Stimulated activated CD4-positive, alpha-beta T cell treated with anti-CD3 and anti-CD28 coated beads, Interleukin-15, amount 100 ng/mL, for 48 hours (primary cell): ENCODE data around the gene FAM210A.
"Not testable (repeated sequence)": the region's sequence is repeated elsewhere in the genome, so short reads cannot be mapped to it uniquely, and the experiment has no call there.

Source experiments
- DNase-seq, 2 donors: peaks; one replicate each; pipeline ENCODE4 v3.0.0-alpha.2; 2020; ENCODE audit warnings: low read depth in 2 of 2

The FAM210A gene

GRCh38 chr18:13726232-13726971, at the start of gene FAM210A, which contains the start of gene RNMT:
Gene FAM210A (minus strand): TSS chr18:13726558. CDS start chr18:13682077, 44,481 bp downstream.
Gene RNMT (plus strand): TSS chr18:13726673. CDS start chr18:13731518, 4,845 bp downstream.
- DNase-seq: peak; percentile 91

- no peak for DNase-seq
Measured at GRCh38 chr18:13775058-13775457, 48.7 kb upstream of the FAM210A start.

- DNase-seq: no peak
Measured at GRCh38 chr18:13762690-13763439, 36.5 kb upstream of the FAM210A start.

DNA sequence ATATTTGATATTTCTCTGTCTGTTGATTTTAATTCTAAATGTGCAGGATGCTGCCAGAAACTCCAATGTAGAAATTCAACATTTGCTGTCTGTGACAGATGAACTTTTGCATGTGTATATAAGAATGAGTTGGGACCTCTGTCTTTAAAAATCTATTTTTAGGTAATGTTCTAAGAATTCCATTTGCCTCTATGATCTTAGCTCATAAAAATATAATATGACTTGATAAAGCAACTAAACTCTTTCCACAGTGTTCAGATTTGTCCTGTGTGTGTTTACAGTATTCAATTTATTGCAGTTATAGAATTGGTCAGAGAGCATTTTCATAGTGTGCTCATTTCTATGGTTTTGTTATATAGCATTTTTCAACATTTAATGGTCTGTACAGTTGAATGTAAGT, 33.7 kb upstream of the FAM210A start:
- DNase-seq: no peak

GRCh38 chr18:13758622-13759021, 32.3 kb upstream of the FAM210A start:
- no peak for DNase-seq

GRCh38 chr18:13756671-13757070, 30.3 kb upstream of the FAM210A start:
- DNase-seq: no peak

- no peak for DNase-seq
Measured at GRCh38 chr18:13756261-13756660, 29.9 kb upstream of the FAM210A start.

DNA sequence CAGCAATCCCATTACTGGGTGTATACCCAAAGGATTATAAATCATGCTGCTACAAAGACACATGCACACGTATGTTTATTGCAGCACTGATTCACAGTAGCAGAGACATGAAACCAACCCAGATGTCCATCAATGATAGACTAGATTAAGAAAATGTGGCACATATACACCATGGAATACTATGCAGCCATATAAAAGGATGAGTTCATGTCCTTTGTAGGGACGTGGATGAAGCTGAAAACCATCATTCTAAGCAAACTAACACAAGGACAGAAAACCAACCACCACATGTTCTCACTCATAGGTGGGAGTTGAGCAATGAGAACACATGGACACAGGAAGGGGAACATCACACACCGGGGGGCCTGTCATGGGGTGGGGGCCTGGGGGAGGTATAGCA, 25.2 kb upstream of the FAM210A start:
- not testable (repeated sequence) for DNase-seq

- no peak for DNase-seq
Measured at GRCh38 chr18:13746633-13747032, 20.3 kb upstream of the FAM210A start.

DNA sequence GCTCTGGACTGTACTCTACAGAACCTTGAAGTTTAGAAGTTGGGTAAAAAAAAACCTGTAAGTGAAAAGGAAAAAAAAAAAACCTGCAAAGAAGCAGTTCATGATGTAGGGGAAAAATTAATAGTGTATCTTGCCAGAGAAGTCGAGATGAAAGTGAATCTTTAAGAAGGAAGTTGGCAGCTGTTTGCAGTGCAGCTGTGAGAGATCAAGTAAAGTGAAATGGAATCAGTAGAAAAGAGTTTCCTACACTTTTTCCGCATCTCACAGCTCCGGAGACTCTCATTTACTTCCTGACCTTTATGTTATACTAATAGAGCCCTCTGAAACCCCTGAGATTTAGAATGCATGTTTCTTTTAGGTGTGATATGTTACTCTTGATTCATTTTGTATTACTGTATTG, 19.3 kb upstream of the FAM210A start:
- no peak for DNase-seq

GRCh38 chr18:13735681-13736080, 9.3 kb upstream of the FAM210A start:
- no peak for DNase-seq

- DNase-seq: no peak
Measured at GRCh38 chr18:13730481-13730880, 4.1 kb upstream of the FAM210A start.

DNA sequence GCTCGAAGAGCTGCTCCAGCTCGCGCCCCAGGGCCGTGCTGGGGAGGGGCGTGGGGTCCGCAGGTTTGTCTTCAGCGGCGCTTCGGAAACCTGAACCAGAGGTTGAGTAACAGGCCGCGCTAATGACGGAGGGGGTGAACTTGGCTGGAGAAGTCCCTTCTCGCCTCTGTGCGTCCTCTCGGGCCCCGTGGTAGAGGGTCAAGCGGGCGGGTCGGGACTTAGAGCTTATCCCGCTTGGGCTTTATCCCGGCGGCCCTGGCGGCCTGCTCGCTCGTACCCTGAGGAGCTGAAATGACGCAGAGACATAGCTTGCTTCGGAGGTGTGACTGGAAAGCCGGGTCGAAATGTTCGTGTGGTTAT, 594 bp upstream of the FAM210A start:
- peak; percentile 5 to 17 for DNase-seq

DNA sequence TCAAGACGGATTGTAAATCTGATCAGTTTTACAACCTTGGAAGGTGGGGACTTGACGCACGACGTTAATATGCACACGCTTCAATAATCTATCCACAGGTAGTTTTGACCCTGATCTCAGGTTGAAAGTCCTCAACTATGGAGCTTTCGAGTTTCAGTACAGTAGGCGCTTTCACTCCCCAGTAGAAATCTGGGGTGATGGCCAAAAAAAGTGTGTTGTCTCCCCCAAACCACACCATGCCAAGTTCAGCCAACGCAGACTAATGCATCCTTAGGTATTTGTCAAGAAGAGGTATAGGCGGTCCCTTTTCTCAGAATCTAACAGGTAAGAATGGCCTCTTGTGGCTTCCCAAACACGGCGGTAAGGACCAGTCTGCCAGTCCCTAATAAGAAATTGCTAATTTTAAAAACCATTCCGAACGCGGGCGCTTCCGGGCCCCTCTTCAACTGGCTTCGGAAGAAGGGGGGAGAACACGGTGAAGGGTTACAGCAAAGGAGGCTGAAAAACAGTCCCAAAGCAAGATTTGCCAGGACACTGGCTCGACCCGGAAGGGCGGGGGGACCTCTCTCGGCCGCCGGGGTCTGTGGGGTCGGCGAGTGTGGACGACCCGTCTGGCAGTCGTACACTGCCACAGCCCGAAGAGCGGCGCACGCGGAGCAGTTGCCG, 659 bp downstream of the FAM210A start:
- DNase-seq: no peak

DNA sequence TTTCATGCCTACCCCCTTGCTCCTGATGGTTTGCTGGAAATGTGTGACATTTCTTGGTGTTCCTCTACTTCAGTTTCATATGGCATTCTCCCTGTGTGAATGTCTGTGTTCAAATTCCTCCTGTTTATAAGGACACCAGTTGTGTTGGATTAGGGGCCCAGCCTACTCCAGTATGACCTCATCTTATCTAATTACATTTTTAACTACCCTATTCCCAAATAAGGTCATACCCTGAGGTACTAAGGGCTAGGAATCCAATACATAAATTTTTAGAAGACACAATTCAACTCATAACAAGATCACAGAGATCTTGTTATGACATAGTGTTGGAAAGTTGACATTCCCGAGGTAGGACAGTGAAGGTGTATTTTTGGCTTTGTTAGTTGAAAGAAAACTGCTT, 5.5 kb downstream of the FAM210A start:
- no peak for DNase-seq

DNA sequence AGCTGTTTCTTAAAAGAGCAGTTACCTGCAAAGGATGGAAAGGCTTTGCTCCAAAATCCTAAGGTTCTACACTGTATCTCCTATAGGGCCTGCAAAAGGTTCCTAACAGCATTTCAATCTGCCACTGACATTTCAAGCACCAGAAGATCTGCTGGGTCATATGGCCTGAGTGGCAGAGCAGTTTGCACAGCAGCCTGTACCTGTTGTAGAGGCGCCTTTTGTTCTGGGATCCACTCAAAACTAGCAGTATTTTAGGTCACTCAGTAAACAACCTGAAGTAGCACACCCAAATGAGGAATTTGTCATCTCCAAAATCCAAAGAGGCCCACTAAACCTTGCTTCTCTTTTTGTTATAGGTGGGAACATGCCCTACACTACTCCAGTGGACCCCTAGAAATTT, 6.2 kb downstream of the FAM210A start:
- DNase-seq: no peak

DNA sequence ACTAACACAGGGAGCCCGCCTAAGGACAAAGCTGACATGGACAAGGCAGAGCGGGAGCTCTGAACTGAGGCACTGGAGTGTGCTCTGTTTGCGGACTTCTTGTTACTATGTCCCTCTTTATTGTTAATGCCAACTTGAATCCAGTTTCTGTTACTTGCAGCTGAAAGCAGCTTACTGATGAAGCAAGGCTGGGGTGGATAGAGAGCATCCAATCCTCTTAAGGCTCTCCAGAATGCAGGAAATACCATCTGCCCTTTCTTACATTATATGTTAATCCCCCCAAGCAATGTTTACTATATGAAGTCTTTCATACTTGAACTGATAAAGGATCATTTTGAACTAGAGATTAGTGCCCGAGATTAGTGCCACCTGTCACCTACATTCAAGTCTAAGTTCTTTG, 9.4 kb downstream of the FAM210A start:
- no peak for DNase-seq

DNA sequence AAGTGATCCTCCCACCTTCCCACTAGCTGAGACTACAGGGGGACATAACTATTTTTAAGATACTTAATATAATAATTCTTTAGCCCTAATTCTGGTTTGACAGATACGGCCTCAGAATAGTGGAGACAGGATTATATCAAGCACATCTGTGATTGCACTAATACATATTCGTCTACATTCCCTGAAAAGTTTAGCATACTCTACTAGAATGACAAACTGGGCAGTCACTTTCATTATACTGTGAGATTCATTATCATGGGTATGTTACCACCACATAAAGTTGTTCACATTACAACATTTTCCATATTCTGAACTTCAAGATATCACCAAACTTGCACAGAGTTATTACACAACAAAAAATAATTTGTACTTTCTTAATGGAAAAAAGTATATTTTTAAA, 11.0 kb downstream of the FAM210A start:
- DNase-seq: no peak

DNA sequence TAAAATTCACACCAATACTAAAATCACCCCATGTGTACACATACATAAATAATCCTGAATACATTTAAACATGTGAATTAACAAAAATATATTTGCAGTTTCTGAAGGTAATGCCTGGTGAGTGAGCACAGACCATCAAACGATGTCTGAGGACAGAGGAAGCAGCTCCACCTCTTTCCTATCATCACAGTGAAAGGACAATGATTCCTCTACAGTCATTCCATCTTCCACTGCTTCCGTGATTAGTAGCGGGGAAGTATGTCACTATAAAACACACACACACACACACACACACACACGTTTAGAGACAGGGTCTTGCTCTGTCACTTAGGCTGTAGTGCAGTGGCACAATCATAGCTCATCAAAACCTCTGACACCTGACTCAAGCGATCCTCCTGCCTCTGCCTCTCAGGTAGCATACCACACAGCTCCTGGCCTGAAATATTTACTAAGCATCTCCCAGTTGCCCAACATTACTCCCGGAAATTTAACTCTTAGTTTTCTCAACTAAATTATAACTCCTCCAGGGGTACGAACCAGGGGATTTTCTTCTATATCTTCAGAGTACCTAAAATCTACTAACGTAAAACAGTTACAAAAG, 12.8 kb downstream of the FAM210A start:
- no peak for DNase-seq

GRCh38 chr18:13712400-13713131, 13.8 kb downstream of the FAM210A start:
- no peak for DNase-seq

GRCh38 chr18:13710414-13710831, 15.9 kb downstream of the FAM210A start:
- DNase-seq: no peak

DNA sequence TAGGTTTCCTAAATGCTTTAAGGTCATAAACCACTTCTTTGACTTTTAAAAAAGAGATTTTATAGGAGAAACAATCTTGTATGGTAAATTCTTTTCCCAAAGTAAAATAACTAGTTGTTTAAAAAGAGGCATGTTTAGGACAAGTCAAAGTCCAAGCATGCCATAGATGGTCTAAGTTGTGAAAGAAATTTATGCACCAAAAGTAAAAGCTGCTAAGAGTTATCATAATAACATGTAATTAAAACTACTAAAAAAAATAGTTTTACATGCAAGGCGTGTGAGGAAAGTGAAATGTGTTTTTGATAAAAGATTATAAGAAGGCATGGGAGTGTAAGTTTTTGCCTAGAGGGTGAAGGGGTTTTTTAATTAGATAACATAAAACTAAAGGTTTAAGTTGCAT, 22.5 kb downstream of the FAM210A start:
- DNase-seq: no peak
